HG03558 (cell line): Measurements from ENCODE around the gene IRS2.

Experiments
- ATAC-seq: cut with Tn5 transposase; IDR thresholded peaks from one replicate; pipeline ENCODE4 v1.9.1; 2021; ENCODE audit warnings: moderate number of reproducible peaks; ENCODE audit not compliant: unreplicated experiment; ENCODE audit errors: extremely low read depth

IRS2 gene

DNA sequence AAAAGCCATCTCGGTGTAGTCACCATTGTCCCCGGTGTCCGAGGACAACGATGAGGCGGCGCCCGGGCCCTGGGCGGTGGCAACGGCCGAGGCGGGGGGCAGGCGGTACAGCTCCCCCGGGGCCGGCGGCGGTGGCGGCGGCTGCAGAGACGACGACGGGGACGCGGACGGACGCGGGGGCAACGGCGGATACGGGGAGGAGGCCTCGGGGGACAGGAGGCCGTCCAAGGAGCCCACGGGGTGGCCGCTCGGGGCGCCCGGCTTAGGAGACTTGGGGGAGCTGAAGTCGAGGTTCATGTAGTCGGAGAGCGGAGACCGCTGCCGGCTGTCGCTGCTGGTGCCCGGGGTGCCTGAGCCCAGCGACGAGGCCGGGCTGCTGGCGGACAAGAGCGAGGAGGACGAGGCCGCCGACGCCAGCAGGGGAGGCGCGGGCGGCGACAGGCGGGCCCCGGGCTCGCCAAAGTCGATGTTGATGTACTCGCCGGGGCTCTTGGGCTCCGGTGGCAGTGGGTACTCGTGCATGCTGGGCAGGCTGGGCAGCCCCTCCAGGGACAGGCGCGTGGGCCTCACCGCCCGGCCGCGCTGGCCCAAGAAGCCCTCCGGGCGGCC lies 3.5 kb downstream of the IRS2 start:
- no peak for ATAC-seq

DNA sequence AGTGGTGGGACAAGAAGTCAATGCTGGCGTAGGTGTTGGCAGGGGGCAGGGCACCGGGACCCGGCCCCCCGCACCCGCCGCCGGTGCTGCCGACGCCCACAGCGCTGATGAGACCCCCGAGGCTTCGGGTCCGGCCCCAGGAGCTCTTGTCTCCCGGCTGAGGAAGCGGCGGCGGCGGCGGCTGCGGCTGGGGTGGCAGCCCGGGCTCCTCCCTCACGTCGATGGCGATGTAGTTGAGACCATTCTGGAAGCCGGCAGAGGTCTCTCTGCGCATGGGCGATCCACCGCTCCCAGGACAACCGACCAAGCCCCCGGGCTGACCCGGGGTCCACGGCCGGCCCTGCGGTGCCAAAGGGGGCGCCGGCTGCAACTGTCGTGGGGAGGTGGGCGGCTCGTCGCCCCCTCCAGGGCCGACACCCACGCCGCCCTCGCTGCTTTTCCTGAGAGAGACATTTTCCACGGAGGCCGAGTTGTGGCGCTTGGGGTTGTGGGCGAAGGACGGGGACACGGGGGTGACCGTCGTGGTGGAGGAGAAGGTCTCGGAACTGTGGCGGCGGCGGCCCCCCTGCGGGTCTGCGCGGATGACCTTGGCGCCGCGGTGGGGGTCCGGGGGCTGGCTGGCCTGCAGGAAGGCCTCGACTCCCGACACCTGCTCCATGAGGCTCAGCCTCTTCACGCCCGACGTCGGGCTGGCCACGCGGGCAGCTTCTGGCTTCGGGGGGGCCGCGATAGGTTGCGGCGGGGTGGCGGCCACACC lies 4.1 kb downstream of the IRS2 start:
- ATAC-seq: no peak

DNA sequence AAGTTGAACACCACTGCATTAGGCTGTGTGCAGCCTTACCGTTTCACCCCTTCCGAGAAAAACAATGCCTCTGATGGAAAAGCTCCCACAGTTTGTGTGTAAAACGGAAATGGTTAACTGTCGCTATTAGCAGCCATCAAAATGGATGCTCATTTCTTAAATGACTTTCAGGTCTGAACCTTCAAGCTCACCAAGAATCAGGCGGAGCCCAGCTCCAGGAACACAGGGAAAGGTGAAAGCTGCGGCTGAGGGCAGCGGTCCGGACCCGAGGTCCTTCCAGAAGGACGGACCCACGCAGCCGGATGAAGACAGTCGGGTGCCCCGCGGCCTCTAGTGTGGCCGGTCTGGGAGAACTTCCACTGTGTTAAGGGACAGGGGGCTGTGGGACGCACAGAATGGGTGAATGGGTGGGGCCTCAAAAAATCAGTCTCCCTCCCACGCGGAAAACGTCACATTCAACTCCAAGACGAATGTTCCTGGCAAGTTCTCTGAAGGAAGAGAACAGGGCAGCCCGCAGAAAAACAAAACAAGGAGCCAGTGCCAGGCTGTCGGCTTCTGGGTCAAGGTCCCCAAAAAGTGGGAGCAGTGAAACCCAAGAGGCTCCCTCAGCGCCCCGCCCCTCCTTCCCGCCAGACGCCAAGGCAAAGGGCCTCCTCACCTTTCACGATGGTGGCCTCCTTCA lies 4.9 kb downstream of the IRS2 start:
- no peak for ATAC-seq

DNA sequence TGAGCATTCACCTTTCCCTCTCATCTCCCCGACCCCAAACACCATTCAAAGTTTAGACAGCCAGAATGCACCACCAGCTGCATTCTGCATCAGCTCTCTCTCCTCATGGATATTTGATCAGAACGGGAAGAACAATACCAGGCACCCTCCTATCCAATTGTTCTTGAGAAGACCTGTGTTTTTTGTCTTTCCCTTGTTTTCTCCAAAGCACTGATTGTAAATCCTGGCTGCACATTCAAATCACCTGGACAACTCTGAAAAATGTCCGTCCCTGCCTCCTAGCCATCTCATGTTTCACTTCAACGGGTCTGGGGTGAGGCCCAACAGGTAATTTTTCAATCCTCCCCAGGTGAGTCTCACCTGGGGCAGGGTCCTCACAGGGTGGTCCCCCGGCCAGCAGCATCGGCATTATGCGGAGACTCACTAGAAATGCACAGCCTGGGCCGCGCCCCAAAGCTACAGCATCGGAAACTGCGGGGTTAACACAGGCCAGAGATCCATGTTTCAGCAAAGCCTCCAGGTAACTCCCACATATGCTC lies 5.5 kb downstream of the IRS2 start:
- no peak for ATAC-seq

DNA sequence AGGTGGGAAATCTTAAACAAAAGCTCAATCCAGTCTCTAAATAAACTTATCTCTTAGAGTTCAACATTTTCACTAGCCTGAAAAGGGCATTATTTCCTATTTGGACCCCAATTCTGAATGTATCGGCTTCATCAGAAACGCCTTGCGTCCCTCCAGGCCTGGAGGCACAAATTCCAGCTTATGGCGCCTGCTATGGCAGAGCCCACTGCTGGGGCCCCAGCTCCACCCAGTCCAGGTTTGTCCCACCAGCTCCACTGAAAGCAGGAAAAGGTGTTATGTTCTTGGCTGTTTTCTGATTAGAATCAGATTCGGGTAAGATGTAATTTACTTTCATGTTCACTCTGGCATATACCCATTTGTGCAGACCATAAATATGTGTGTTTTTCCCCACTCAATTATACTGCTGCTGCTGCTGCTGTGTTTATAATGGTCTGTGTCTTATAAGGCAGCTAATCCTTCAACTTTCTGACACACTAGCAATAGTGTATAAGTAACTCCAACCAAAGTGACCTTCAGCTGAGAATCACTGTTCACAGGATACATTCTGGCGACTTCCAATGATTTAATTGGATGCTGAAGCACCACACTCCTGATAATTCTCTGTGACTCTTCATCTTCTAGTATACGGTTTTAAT lies 6.4 kb downstream of the IRS2 start:
- no peak for ATAC-seq

DNA sequence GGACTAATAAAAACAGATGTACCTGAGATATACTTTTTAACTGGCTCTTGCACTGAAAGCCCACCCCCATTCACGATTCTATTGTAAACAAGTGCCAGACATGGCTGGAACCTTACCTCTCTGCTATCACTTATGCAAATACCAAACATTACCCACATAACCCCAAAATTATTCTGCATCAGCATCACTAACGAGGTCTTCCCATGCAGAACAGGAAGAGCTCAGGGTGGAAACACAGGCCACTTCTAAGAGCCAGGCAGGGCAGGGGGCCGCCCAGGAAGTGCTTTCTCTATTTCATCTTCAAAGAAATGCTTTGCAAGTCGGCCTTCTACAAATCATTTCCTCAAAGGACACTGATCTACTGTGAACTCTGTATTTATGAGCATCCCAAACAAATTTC lies 7.3 kb downstream of the IRS2 start:
- ATAC-seq: no peak

DNA sequence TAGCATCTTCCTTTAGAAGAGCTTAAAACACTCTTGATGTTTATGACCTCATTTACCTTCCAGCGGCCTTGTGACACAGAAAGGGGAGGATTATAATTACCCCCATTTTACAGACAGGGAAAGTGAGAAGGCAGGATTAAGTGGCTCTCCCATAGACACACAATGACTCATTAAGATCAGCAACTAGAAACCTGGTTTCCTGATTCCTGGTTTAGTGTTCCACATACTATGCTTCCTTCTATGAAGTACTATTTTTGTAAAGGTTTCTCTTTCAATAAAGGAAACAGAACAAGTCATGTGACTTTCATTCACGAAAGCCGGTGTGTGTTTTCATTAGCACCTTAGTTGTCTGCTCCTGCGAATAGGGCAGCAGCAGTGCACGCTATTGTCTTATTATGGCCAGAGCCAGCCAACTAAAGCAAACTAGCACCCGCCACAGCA lies 8.3 kb downstream of the IRS2 start:
- no peak for ATAC-seq

DNA sequence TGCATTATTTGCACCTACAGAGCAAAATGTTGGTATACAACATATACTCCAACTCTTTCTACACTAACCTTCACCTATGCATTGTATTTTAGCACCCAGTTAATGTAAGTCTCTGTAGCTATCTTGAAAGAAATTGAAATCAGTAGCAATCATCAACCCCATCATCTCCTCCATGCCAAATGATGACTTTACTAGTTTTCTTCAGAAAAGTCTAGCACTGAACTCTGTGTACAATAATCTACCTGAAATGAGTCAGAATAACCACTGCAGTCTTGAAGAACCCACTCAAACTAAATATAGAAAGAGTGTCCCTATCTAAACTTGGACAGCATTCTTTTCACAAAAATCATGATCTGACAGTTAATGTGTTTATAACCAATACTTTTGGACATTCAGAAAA lies 9.8 kb downstream of the IRS2 start:
- no peak for ATAC-seq

DNA sequence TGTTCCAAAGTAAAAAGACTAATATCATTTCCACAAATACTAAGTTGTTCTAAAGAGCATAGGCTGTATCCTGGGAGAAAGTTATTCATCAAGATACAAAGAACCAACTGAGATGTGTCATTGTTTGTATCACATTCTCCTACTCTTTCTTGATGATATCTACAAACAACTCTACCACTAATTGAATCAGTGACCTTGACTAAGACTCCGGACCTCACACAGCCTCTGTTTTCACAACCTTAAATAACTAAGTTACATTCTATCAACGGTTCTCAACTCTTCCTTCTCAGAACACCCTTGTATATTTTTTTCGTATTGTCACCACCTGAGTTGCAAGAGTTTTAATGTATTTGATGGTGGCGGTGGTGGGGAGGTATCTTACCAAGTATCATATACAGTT lies 12.6 kb downstream of the IRS2 start:
- no peak for ATAC-seq

DNA sequence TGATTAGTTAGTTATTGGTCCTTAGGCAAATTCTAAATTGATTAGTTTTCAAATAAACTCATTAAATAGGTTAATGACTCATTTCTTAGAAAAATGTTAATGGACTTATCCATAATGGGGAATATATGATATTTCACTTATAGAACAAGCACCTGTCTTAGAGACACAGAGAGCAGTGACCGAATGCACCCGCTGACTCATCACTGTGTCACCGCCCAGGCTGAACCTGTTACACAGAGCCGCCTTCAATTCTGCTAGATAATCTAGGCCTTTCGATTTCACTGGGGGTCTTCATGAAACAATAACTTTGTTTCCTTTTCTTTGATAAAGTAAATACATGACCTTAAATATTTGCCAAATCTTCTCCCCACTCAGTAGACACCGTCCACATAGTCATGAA lies 13.1 kb downstream of the IRS2 start:
- no peak for ATAC-seq

DNA sequence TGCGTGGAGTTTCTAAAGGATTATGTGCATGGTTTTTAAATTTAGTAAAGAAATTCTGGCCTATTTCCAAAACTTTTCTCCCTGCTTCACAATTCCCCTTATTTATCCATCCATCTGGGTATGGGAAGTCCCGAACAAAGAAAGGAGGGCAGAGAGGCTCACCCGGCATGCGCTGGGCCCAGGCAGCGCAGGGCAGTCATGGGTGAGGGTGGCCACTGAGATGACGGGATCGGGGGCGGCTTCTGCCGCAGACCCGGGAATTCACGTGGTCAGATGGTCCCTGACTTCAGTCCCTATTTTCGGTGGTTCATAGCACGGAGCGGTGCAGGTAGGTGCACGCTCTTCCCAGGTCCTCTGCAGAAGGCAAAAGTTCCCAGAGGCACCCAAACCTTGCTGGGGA lies 14.5 kb downstream of the IRS2 start:
- no peak for ATAC-seq

DNA sequence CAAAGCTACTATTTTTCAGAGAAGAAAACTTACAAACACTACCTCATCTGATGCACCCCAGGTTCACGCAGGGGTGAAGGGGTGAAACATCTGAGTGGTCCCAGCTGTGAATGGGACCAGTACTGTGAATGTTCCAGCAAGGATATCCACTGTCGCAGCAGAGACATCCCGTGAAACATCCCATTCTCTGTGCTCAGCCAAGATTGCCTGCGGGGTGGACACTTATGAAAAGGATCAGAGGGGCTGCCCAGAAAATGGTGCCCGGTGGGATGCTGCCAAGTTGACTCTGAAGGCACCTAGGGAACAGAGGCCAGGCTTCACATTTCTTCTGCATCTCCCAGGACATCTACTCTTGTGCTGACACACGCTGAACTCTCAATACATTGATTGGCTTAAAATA lies 15.9 kb downstream of the IRS2 start:
- no peak for ATAC-seq

DNA sequence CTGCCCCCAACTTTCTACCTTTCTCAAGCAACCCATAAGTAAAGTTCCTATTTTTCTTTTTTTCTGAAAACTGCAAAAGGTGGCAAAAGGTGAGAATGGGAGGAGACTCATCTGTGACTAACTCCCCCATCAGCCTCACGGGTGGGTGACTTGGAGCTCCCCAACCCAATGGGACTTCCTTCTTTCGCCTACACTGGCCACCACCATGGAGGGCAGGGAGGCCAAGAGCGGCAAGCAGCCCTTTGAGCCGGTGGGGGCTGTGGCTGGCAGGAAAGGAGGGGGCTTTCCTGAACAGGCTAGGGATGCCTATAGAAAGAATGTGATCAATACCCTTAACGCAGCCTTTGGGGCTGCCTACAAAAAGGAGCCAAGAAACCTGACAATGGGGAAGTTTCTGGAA lies 16.5 kb downstream of the IRS2 start:
- ATAC-seq: no peak

DNA sequence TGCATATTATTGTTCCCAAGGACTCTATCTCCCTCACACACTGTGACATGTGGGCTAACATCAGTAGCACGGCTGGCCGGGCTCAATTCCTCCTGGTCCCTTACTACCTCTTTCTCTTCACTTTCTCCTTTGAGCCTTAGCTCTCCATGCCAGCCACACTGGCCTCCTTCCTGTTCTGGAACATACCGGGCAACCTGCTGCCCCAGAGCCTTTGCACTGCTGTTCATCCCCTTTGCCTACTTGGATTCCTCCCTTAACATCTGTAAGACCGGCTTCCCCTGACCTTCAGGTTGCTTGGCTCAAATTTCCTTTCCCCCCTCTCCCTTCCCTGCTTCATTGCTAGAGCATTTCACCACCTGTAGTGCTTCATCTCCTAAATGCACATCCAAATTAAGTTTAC lies 17.1 kb downstream of the IRS2 start:
- ATAC-seq: no peak

DNA sequence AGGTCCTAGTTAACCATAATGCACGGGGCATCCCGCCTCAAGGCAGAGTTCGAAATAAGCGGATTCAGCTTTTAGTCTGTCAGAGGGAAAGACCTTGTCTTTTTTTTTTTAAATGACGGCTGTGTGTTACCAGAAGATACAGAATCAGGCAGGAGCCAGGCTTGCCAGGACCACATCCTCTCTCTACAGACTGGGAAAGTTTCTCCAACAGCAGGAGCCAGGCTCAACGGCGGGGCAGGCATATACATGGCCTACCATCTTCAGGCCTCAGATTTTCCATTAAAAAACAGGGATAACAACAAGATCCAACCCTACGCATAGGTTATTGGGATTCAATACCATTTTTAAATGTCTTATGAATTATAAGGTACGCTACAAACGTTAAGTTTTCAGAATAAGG lies 17.8 kb downstream of the IRS2 start:
- no peak for ATAC-seq

DNA sequence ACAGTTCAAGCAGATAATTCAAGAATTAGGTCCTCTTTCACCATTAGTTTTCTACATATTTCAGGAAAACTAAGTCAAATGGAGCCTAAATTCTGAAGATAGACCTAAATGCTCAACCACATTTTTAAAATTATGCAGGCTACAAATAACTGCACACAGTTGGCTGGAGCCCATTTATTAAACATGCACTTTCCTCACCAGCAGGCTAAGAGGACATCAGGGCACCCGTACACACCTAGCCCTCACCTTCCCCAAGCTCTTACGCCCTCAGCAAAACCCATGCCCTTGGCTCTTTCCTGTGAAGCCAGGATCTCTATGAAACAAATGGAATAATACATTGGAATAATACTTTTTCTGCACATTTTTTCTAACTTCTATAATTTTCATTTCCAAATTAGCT lies 18.2 kb downstream of the IRS2 start:
- ATAC-seq: no peak

DNA sequence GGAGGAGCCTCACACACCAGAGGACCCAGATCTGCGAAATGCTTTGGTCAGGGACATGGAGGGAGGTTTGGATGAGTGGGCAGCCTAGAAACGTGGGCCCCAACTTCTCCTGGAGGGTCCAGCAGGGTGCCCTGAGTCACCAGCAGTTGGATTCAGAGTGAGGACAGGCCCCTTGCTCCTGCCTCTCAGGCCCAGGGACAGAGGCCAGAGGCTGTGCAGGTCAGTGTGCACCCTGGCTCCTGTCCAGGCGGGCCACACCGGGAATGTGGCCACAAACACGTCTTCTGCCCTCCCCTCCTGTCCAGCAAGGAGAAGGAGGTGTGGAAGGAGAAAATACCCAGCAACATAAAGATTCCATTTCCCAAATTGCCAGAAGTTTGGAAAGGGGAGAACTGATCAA lies 19.4 kb downstream of the IRS2 start:
- ATAC-seq: no peak

DNA sequence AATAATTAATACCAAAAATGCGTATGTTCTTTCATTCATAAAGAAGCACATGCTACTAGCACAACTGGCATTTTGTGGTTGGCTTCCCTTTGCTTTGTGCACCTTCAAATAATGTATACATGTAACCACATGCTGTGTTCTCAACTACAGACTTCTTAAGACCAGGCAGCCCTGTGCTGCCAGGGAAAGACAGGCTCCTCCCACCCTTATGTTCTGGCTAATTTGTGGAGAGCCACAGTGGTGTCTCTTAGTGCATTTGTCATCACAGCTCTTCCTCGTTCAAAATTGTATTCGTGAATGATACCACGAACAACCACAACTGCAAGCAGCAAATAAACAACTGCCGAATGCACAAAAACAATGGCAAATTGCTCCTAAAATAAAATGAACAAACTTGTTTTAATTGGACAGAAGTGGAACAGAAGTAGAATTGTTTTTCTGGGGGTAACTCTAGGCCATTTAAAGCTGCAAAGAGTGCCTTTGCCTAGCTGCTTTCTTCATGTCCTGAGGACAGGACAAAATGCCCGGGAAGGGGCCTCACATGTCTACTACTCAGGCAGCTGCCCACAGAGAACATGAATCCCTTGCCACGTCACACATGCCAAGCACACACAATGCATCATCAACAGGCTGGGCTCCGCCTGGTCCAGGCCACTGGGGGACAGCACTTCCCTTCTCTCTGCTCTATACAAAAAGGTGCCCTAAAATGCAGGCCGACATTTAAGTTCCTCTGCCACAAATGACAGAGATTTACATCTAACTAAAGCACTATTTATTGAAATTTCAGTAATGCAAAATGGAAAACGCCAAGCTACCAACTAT lies 21.7 kb downstream of the IRS2 start:
- no peak for ATAC-seq

DNA sequence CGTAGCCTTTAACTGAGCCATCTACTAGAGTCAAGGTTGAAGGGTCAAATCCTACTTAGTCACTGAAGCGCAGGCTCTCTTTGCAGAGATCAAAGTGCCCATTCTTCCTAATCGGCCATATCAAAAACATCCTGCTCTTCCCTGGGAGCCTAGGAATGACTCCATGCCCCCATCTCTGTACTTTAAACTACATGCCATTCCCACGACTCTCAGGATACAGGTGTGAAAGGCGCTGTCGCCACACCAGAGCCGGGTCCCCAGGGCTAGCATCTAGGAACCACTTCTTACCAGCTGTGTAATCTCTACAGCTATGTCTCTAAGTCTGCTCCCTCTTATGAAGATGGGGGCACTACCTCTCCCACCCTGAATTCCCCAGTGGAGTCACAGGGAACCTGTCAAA lies 22.3 kb downstream of the IRS2 start:
- ATAC-seq: no peak

DNA sequence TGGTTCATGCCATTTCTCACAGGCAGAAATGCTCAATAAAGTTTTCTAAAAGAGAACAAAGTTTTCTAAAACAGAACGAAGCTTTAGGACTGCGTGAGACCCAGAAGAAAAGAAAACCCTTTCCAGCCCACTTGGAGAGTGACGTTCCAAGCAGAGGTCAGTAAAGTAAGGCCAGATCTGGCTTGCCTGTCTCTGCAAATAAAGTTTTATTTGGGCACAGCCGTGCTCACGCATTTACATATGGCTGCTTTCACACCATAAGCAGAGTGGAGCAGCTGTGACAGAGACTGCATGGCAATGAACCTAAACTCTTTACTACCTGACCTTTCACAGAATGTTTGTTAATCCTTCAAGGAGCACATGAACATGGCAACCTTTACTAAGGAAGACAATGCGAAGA lies 23.6 kb downstream of the IRS2 start:
- no peak for ATAC-seq
